Transverse colon (tissue), 4 donors: ENCODE results near the gene TOP1. TPM values are rescaled to one million over a fixed set of nuclear protein-coding genes. Genes with fewer than 3 reads are reported as not detected.

ENCODE experiments used
- DNase-seq: peaks from one replicate; pipeline ENCODE4 v3.0.0-alpha.2; 2019
- H3K27ac ChIP-seq, 4 donors: fragments of 200-600 bp; sonication (generic); 2 replicates each; pipeline ENCODE4 v1.5.1; 2016 to 2018; ENCODE audit warnings: inconsistent platforms in 4 of 4
- H3K27me3 ChIP-seq: fragments of 200-600 bp; sonication (generic); 2 replicates; pipeline ENCODE4 v1.5.1; 2017; ENCODE audit warnings: inconsistent platforms
- H3K36me3 ChIP-seq, 4 donors: fragments of 200-600 bp; sonication (generic); 2 replicates each; pipeline ENCODE4 v1.5.1; 2017 to 2019; ENCODE audit warnings: inconsistent platforms in 4 of 4
- H3K4me1 ChIP-seq, 4 donors: fragments of 200-600 bp; sonication (generic); 2 replicates each; pipeline ENCODE4 v1.5.1; 2017 to 2020; ENCODE audit warnings: inconsistent platforms in 4 of 4
- H3K4me3 ChIP-seq, 4 donors: fragments of 200-600 bp; sonication (generic); 1 replicate in 1 of 4; 2 replicates in 3 of 4; pipeline versions ENCODE4 v1.5.1 to v1.6.1; 2017 to 2019; ENCODE audit warnings: inconsistent platforms in 4 of 4
- H3K9me3 ChIP-seq, 2 donors: fragments of 200-600 bp; sonication (generic); 2 replicates each; pipeline ENCODE4 v1.5.1; 2017 to 2019; ENCODE audit warnings: inconsistent platforms in 2 of 2
- EP300 ChIP-seq: sonication (generic); formaldehyde crosslinking; IDR thresholded peaks from one replicate; pipeline ENCODE4 v1.6.1; 2017; ENCODE audit warnings: antibody characterized with exemption, low read depth
- POLR2A ChIP-seq: fragments of 450-650 bp; IDR thresholded peaks from one replicate; pipeline ENCODE4 v1.6.1; 2016; ENCODE audit warnings: antibody characterized with exemption, mild to moderate bottlenecking, moderate library complexity
- POLR2AphosphoS5 ChIP-seq, 3 donors: sonication (generic); formaldehyde crosslinking; IDR thresholded peaks; one replicate each; pipeline ENCODE4 v1.6.1; 2016; ENCODE audit warnings: antibody characterized with exemption in 3 of 3
- WGBS, 2 donors: methylation state at CpG; one replicate each; pipeline ENCODE4 v1.1.5; 2018; ENCODE audit warnings: low coverage in 1 of 2; 5-methylcytosine and 5-hydroxymethylcytosine counted together
- in situ Hi-C, 4 donors: fragments of 200-750 bp; cut with MboI; loops; one replicate each; pipeline versions ENCODE4 v1.15.0 to v1.15.1; 2017; ENCODE audit warnings: low sequenced_read_pairs in 3 of 4, low pct_ligation_motif_present in 1 of 4, low pct_unique_long_range_greater_than_20kb in 1 of 4
- intact Hi-C: fragments of 100-400 bp; cut with DNase I; formaldehyde crosslinking; loops from one replicate; pipeline ENCODE4 v1.15.1; 2023; ENCODE audit warnings: low total_unique reads
- total RNA-seq, 4 donors: library from RNA; depleted of rRNA; stranded (reverse); fragments of >200 nt; gene quantifications; one replicate each; pipeline ENCODE4 v1.1.0, GENCODE V29; 2016
- TF ChIP-seq, protein P1 (sequence below), 5 experiments: fragments of 200-600 bp in 3 of 5; fragments of 450-650 bp in 2 of 5; sonication (generic) in 3 of 5; IDR thresholded peaks; 1 replicate in 2 of 5; 2 replicates in 3 of 5; pipeline ENCODE4 v1.5.1; 2016 to 2017; ENCODE audit warnings: antibody characterized with exemption in 5 of 5, inconsistent platforms in 3 of 5, mild to moderate bottlenecking in 2 of 5, moderate library complexity in 1 of 5

Gene TOP1
- total RNA-seq, 4 donors from 2014 or later, result 29.6 to 52.3 (median 36.9) TPM

DNA sequence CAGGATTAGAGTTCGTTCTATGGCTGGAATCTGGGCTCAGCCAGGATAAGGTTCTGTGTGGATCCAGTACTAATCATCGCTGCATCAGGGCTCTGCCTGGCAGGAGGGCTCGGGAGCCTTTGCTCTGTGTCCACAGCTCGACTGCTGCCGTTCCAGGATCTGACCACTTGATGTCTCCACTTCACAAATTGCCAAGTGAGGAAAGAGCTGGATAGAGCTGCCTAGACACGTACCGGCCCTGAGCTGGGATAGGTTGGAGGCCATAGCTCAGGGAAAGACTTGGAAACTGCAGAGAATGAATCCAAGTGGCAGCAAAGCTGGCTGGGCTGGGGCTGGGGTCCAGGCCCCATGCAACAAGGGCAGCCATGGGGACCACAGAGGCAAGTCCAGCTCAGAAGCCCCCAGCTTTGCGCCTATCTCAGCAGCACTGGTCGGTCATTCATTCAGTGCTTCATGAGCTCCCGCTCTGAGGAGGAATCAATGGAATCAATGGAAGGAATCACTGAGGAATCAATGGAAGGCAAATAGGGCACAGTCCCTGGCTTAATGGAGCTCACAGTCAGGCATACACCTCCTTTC, 38.0 kb upstream of the TOP1 start:
- TF ChIP-seq, protein P1, sequence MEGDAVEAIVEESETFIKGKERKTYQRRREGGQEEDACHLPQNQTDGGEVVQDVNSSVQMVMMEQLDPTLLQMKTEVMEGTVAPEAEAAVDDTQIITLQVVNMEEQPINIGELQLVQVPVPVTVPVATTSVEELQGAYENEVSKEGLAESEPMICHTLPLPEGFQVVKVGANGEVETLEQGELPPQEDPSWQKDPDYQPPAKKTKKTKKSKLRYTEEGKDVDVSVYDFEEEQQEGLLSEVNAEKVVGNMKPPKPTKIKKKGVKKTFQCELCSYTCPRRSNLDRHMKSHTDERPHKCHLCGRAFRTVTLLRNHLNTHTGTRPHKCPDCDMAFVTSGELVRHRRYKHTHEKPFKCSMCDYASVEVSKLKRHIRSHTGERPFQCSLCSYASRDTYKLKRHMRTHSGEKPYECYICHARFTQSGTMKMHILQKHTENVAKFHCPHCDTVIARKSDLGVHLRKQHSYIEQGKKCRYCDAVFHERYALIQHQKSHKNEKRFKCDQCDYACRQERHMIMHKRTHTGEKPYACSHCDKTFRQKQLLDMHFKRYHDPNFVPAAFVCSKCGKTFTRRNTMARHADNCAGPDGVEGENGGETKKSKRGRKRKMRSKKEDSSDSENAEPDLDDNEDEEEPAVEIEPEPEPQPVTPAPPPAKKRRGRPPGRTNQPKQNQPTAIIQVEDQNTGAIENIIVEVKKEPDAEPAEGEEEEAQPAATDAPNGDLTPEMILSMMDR (IDR thresholded peaks at IDR 0.05), result peak; percentile 74 to 86 (median 76)
- TF ChIP-seq POLR2A, result no peak
- Histone ChIP-seq H3K36me3 (no peaks in the 10 kb centered on the region), H3K4me1 (peaks cover 0 to 13% (median 3%) of the 10 kb centered on the region in 4 donors), H3K9me3 (no peaks in the 10 kb centered on the region), H3K27ac (peak overlapping the region in 2 of 4 donors; percentile 2 to 26), H3K27me3 (no peaks in the 10 kb centered on the region), H3K4me3 (no peak overlapping the region)
- in situ Hi-C loops (loop anchor here in 1 of 4 donors (25.0 kb wide), 1 partner anchor 347 kb away; the partner anchor contains the start of gene LPIN3), intact Hi-C loops (loop anchor here (5.0 kb wide), 1 partner anchor 97 kb away; no protein-coding TSS in a partner anchor)
- DNase-seq, result peak; percentile 86
- WGBS, 2 donors, result 0 to 30% methylated on average over 1 to 10 of the region's 10 CpGs

DNA sequence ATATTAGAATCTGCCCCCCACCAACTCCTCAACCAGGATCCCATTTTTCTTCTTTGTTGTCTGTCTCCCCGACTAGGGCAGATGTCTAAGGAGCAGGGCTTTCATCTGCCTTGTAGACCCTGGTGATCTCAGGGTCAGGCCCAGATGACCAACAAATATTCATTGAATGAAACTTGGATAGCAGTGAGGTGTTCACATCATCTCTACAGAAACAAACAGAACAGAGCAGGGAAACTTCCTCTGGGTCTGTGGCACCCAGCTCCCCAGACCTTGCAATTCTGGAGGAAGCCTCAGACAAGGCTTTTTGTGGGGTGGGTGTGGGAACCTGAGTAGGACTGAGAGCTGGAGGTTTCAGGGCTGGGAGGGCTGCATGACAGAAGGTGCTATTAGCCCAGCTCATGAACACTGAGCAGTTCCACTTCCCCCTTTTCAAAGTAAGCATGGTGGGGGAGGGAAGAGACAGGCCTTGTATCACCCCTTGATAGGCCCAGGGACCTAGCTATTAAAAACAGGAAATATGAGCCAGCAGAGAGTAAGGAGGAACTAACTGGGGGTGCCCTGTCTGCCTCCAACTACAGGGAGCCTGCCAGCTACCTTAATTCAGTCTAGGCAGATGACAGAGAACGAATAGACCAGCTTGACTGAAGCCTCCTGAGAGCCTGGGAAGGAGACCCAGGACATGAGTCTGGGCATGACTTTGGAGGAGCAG, 37.3 kb upstream of the TOP1 start:
- 68 to 80% methylated on average over 1 to 2 of the region's 2 CpGs for WGBS, 2 donors
- in situ Hi-C loops, result loop anchor here in 1 of 4 donors (25.0 kb wide), 1 partner anchor 346 kb away; the partner anchor contains the start of gene LPIN3
- intact Hi-C loops, result loop anchor here (5.0 kb wide), 1 partner anchor 96 kb away; no protein-coding TSS in a partner anchor
- H3K4me3 ChIP-seq, result no peak overlapping the region
- no peaks in the 10 kb centered on the region for H3K27me3 ChIP-seq
- peak; percentile 62 for DNase-seq
- no peaks in the 10 kb centered on the region for H3K36me3 ChIP-seq
- H3K4me1 ChIP-seq, result peaks cover 0 to 13% (median 3%) of the 10 kb centered on the region in 4 donors
- peak overlapping the region; percentile 2 to 44 (median 29) for H3K27ac ChIP-seq
- no peaks in the 10 kb centered on the region for H3K9me3 ChIP-seq
- TF ChIP-seq POLR2AphosphoS5 (IDR thresholded peaks at IDR 0.05) (peak in 1 of 3 donors; percentile 26), EP300 (no peak), POLR2A (peak; percentile 20)
- TF ChIP-seq, protein P1 (IDR thresholded peaks at IDR 0.05), result no peak

DNA sequence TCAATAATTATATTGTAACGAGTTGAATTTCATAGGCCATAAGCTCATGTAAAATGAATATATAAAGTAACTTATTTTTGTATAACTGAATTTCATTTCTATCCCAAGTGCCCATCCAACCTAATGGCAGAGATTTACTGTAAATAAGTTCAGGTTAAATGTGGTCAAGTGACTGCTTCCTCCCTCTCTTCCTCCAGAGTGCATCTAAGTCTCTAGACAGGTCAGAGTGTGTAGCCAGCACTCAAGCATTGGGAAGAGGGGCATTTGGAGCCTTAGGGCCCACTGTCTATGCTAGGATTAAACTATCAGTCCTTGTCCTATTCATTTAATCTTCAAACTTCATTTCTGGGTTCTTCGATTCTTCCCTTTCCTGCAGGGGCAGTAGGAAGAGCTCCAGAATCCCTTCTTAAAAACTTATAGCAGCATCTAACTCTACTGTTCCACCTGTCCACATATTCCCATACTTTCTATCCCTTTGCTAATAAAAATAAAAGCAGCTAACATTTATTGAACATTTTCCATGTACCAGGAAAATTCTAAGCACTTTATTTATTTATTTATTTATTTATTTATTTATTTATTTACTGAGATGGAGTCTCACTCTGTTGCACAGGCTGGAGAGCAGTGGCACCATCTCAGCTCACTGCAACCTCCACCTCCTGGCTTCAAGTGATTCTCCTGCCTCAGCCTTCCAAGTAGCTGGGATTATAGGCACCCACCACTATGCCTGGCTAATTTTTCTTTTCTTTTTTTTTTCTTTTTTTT, 36.1 kb upstream of the TOP1 start:
- intact Hi-C loops (loop anchor here (5.0 kb wide), 1 partner anchor 95 kb away; no protein-coding TSS in a partner anchor), in situ Hi-C loops (loop anchor here in 1 of 4 donors (25.0 kb wide), 1 partner anchor 345 kb away; the partner anchor contains the start of gene LPIN3)
- Histone ChIP-seq H3K27ac (no peak overlapping the region), H3K36me3 (no peaks in the 10 kb centered on the region), H3K9me3 (no peaks in the 10 kb centered on the region), H3K4me1 (peaks cover 0 to 13% (median 3%) of the 10 kb centered on the region in 4 donors), H3K27me3 (no peaks in the 10 kb centered on the region), H3K4me3 (no peak overlapping the region)
- no peak for DNase-seq
- WGBS, 2 donors, result 88 to 95% methylated on average over 2 of the region's 2 CpGs
- TF ChIP-seq POLR2AphosphoS5 (IDR thresholded peaks at IDR 0.05), result no peak
- TF ChIP-seq POLR2A, result no peak
- TF ChIP-seq, protein P1 (IDR thresholded peaks at IDR 0.05), result no peak
- no peak for TF ChIP-seq EP300
